SKM-1 (cell line): ENCODE data around the gene VANGL2.

Source experiments
- DNase-seq: peaks from one replicate; lab custom pipeline; 2025; ENCODE audit not compliant: unreplicated experiment; lab: John Stamatoyannopoulos, UW

The VANGL2 gene

DNA sequence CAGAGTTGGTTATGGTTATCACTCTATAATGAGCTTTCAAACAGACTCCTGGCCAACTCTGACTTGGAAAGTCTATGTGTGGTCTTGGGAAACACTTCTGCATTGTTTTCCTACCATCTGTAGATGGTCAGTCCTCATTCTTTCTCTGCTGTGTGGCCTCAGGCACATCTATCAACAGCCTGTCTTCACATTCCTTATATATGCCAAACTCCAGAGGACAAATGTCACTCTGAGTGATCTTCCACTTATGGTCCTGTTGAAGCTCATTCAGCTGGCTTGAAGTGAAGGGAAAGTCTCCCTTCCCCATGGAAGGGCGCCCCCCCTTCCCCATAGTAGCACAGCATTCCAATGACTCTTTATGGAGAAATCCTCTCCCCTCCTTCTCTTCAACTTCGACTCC lies 58.7 kb downstream of the VANGL2 start:
- DNase-seq, result no peak

GRCh38 chr1:160459687-160460086 lies 59.3 kb downstream of the VANGL2 start:
- no peak for DNase-seq

DNA sequence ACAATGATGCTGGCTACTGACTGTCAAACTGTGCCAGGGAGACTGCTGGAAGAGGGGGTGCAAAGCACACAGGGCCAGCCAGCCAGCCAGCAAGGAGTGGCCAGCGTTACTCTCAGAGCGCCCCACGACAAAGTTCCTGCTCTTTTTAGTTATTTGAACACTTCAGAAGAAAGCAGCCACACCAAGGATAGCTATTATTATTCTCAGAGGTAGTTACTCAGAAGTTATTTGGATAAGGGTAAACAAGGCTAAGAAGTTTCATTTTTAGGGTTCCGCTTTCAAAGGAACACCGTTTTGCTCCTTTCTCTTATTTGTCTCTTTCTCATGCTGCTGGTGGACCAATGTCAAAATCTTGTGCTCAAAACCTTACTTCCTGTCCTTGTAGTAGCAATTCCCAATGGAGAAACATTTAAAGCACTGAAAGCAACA lies 59.9 kb downstream of the VANGL2 start:
- DNase-seq, result no peak

DNA sequence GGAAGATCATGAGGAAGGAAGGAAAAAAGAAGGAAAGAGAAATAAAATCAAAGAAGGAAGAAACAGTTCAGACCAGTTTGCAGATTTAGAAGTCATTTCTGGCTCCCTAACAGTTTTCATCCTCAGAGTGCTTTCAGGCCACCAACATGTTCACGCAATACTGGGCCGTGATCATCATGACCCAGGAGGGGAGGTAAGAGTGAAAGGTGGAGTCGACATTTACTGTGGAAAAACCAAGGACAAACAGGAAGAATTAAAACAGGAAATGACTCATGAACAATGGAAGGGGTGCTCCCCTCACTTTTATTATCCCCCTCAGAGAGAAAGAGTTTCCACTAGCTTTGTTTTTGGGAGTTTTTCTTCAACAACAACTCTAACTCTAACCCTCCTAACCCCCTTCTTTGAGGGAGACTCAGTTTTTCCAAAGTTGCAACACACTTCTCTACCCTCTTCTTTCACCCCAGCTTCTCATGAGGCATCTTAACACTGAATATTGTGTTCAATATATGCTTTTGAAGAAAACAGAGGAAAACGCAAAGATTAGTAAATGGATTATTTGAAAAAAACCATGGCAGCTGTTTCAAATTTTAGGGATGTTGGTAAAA lies 60.4 kb downstream of the VANGL2 start:
- no peak for DNase-seq

GRCh38 chr1:160465123-160465522 lies 64.8 kb downstream of the VANGL2 start:
- DNase-seq, result no peak

DNA sequence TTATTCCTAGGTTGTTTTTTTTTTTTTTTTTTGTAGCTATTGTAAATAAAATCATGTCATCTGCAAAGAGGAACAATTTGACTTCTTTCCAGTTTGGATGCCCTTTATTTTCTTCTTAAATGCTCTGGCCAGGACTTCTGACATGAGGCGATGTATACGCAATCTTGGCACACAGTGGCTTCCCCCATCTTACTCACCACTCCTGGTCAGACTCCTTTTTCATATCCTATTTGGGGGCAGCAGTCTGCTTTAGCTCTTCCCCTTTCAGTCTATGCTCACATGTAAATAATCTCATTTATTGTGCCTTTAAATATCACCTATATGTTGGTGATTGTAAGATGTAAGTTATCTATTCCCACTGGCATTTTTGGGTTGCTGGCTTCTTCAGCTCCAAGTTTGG lies 66.6 kb downstream of the VANGL2 start:
- no peak for DNase-seq

DNA sequence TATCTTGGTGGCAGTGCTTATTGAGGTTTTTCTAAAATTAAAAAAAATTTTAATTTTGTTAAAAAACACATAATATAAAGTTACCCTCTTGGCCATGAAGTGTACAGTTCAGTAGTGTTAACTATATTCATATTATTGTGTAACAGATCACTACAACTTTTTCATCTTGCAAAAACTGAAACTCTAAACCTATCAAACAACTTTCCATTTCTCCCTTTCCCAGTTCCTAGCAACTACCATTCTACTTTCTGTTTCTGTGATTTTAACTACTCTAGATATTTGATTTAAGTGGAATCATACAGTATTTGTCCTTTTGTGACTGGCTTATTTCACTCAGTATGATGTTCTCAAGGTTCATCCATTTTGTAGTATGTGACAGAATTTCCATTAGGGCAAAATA lies 67.2 kb downstream of the VANGL2 start:
- DNase-seq, result no peak

GRCh38 chr1:160471253-160471652 lies 70.9 kb downstream of the VANGL2 start:
- DNase-seq, result no peak

DNA sequence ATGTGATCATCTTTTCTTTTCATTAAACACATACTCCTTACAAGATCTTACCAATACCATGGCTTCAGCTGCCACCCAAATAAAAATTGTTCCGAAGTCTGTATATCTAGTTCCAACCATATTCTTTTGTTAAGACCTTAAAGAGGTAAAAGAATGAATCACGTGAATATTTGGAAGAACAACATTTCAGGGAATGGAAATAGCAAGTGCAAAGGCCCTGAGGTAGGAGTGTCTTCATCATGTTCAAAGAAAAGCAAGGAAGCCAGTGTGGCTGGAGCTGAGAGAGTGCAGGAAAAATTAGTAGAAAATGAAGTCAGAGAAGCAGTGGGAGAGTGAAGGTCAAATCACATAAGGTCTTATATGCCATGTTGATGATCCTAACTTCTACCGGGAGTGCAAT lies 71.7 kb downstream of the VANGL2 start:
- no peak for DNase-seq

DNA sequence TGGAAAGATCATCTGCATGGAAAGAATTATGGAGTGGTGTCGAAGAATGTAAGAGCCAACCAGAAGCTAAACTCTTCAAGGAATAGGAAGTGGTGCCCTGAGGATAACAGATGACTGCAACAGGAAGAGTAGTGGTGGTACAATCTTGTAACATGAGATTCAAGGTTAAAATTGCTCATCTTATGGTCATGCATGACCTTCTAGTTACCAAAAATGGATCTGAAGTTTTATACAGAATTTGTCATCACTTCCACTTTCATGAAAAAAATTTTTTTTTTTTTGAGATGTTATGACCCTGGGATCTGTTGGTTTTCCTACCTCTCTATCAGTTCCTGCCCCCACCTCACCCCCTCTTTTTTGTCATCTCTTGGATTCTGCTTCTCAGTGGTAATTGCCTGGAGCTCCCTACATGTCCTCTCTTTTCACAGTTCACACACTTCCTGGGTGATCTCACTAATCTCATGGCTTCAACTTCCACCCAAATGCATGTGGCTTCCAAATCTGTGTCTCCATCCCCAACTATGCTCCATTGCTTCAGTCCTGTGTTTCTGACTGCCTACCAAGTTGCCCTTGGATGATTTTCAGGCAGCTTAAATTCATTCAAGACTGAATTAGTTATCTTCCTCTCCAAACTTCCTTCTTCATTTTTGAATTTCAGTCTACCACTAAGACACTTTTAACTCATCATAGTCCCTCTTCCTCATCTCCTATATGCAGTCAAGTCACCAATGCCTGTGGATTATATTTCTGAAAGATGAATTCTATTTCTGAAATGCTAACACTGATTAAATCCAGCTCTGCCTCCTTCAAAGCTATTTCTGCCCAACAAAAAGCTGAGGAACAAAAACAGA lies 74.3 kb downstream of the VANGL2 start:
- no peak for DNase-seq
